Measurements from ENCODE around the gene KRT32.
"Not testable (repeated sequence)": the region's sequence is repeated elsewhere in the genome, so short reads cannot be mapped to it uniquely, and the experiment has no call there.

KRT32 gene

DNA sequence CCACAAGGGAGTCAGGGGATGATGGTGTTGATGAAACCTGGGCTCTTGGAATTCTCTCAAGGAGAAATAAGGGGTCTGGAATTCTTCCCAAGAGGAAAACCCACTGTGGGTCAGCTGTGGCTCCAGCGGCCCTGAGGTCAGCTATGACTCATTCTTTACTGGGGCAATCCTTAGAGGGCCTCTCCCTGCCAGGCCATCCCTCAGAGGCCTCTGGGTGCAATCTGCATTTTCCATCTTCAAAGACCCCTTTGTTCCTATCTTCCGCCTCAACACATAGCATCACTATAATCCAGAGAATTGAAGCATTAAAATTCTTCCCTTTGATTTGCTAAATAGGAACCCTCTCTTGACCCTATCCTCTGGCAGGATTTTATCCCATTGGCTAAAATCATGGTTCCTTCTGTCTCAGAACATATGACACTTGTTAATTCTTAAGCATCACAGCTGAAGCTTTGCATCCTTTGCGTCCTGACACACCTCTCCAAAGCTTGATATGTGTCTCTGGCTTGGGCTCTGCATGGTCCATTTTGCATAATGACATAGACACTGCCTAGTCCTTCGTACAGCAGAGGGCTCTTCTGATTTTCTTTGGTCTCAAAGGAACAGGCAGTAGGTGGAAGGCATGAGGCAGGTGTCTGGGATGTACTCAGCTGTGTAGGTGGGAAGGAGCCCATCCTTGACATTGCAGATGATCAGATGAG is 38.4 kb downstream of the KRT32 start:
- no peak overlapping the region for H2AFZ ChIP-seq (ENCODE audit: low read length)
- no peak overlapping the region for H3K27ac ChIP-seq (replicated peaks; ENCODE audit: low read length)

DNA sequence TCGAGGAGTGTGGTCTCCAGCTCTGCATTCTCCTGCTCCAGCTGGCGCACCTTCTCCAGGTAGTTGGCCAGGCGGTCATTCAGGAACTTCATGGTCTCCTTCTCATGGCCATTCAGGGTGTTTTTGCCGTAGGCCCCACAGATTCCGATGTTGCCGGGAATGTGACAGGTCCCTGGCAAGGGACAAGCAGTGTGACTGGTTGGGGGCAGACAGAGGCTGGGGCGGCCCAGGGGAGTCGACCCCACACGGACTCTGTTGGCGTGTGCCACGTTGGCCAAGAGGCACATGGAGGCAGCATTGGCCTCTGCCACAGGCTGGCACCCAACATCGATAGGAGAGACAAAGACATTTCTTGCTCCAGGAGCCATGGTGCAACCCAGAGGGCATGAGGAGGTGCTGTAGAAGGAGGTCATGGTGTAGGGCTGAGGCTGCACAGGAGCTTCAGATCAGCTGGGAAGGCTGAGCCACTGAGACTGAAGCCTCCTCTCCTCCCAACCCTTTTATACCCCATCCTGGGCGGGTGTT is 43.0 kb downstream of the KRT32 start, which contains the start of gene KRT37:
Gene KRT37 (minus strand): TSS at position 475 of the 525 bp plus-strand sequence. CDS start 62 bp downstream, at position 413.
- no peak within 1 kb of the TSS for H2BK12ac ChIP-seq (ENCODE audit: low read length)
- peak within 1 kb of the TSS; percentile 32 for H3K18ac ChIP-seq (ENCODE audit: low read length)
- no peak within 1 kb of the TSS for H3K14ac ChIP-seq (ENCODE audit: low read length)

More for the DNA sequence above, 38.4 kb downstream of the KRT32 start:
- no peak overlapping the region for H2BK15ac ChIP-seq (ENCODE audit: low read length)
- no peak overlapping the region for H3K4me2 ChIP-seq (ENCODE audit: insufficient read depth, low read length, poor library complexity, severe bottlenecking)
- DNase-seq (ENCODE audit: low spot score), result no peak
- no peak overlapping the region for H3K4me3 ChIP-seq (ENCODE audit: low read length in 2 of 2)
- no CpG with 5 or more reads among the region's 4 CpGs for WGBS, 2 donors (ENCODE audit: extremely low coverage in 2 of 2, insufficient read length in 2 of 2, insufficient replicate concordance in 1 of 2)
- H3K36me3 ChIP-seq (replicated peaks in 1 of 2; ENCODE audit: control insufficient read depth in 2 of 2, insufficient read depth in 2 of 2, low read length in 2 of 2), result no peaks in the 10 kb centered on the region
- peaks cover 0 to 1% of the 10 kb centered on the region in 2 donors for H3K4me1 ChIP-seq (ENCODE audit: control insufficient read depth in 2 of 2, insufficient read depth in 1 of 2, low read depth in 1 of 2, low read length in 2 of 2)
- H2BK120ac ChIP-seq (ENCODE audit: low read depth, low read length), result no peak overlapping the region
- no peak overlapping the region for H2BK5ac ChIP-seq (ENCODE audit: low read length)
- H3K4ac ChIP-seq (ENCODE audit: low read length), result no peak overlapping the region
- no peak overlapping the region for H3K23ac ChIP-seq (ENCODE audit: low read depth, low read length, poor library complexity)
- H3K14ac ChIP-seq (ENCODE audit: low read length), result no peak overlapping the region
- no peaks in the 10 kb centered on the region for H3K9me3 ChIP-seq (replicated peaks in 1 of 2; ENCODE audit: control insufficient read depth in 2 of 2, insufficient read depth in 1 of 2, low read depth in 1 of 2, low read length in 2 of 2)
- no peaks in the 10 kb centered on the region for H3K79me1 ChIP-seq (ENCODE audit: low read depth, low read length)
- H2AK5ac ChIP-seq (ENCODE audit: low read depth, low read length), result peak overlapping the region; percentile 14
- H3K9ac ChIP-seq (ENCODE audit: low read depth, low read length, poor library complexity), result no peak overlapping the region
- no peak overlapping the region for H3K18ac ChIP-seq (ENCODE audit: low read length)
- no peak overlapping the region for H4K91ac ChIP-seq (ENCODE audit: low read depth, low read length, poor library complexity)
- H2BK12ac ChIP-seq (ENCODE audit: low read length), result no peak overlapping the region
- no peak overlapping the region for H4K8ac ChIP-seq (ENCODE audit: low read depth, low read length)
- peaks cover 0 to 2% (median 0%) of the 10 kb centered on the region in 3 experiments for H3K27me3 ChIP-seq (ENCODE audit: control insufficient read depth in 3 of 3, insufficient read depth in 3 of 3, low read depth in 1 of 3, low read length in 3 of 3)

DNA sequence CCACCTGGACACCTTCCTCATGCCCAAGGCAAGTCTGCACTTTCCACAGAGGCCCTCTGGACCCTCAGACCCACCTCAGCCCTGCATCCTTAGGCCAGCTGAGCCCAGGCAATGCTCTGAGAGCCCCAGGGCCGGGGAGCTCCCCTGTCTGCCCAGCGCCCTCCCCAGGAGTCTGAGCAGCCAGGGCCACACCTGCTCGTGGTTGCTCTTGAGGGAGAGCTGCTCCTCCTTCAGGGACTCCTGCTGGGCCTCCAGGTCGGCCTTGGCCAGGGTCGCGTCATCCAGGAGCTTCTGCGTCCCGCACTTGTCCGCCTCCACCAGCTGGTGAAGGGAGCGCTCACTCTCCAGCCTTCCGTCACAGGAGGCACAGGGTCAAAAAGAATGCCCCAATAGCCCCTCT is 44.6 kb downstream of the KRT32 start:
- DNase-seq (ENCODE audit: low spot score); H3K4me2 ChIP-seq (ENCODE audit: insufficient read depth, low read length, poor library complexity, severe bottlenecking); H2BK120ac ChIP-seq (ENCODE audit: low read depth, low read length); H2AFZ ChIP-seq (ENCODE audit: low read length); H3K79me1 ChIP-seq (ENCODE audit: low read depth, low read length); H3K9me3 ChIP-seq (replicated peaks in 1 of 2; ENCODE audit: control insufficient read depth in 2 of 2, insufficient read depth in 1 of 2, low read depth in 1 of 2, low read length in 2 of 2); H4K91ac ChIP-seq (ENCODE audit: low read depth, low read length, poor library complexity); H3K27me3 ChIP-seq (ENCODE audit: control insufficient read depth in 3 of 3, insufficient read depth in 3 of 3, low read depth in 1 of 3, low read length in 3 of 3); H2BK5ac ChIP-seq (ENCODE audit: low read length); H4K8ac ChIP-seq (ENCODE audit: low read depth, low read length); H3K4ac ChIP-seq (ENCODE audit: low read length); H3K4me1 ChIP-seq (ENCODE audit: control insufficient read depth in 2 of 2, insufficient read depth in 1 of 2, low read depth in 1 of 2, low read length in 2 of 2); H3K4me3 ChIP-seq (ENCODE audit: low read length in 2 of 2); H3K23ac ChIP-seq (ENCODE audit: low read depth, low read length, poor library complexity); H3K36me3 ChIP-seq (replicated peaks in 1 of 2; ENCODE audit: control insufficient read depth in 2 of 2, insufficient read depth in 2 of 2, low read length in 2 of 2); H2BK12ac ChIP-seq (ENCODE audit: low read length); H3K14ac ChIP-seq (ENCODE audit: low read length); H3K27ac ChIP-seq (replicated peaks; ENCODE audit: low read length); H2AK5ac ChIP-seq (ENCODE audit: low read depth, low read length); H3K18ac ChIP-seq (ENCODE audit: low read length); H2BK15ac ChIP-seq (ENCODE audit: low read length); H3K9ac ChIP-seq (ENCODE audit: low read depth, low read length, poor library complexity): not testable (repeated sequence)
- no CpG with 5 or more reads among the region's 11 CpGs for WGBS, 2 donors (ENCODE audit: extremely low coverage in 2 of 2, insufficient read length in 2 of 2, insufficient replicate concordance in 1 of 2)

More for the DNA sequence above, 43.0 kb downstream of the KRT32 start, which contains the start of gene KRT37:
- Histone ChIP-seq H2BK120ac (ENCODE audit: low read depth, low read length) (no peak within 1 kb of the TSS), H3K4me2 (ENCODE audit: insufficient read depth, low read length, poor library complexity, severe bottlenecking) (no peak within 1 kb of the TSS), H3K4me1 (ENCODE audit: control insufficient read depth in 2 of 2, insufficient read depth in 1 of 2, low read depth in 1 of 2, low read length in 2 of 2) (peaks cover 0 to 1% of the 10 kb centered on the region in 2 donors), H2AFZ (ENCODE audit: low read length) (no peak within 1 kb of the TSS), H3K9me3 (replicated peaks in 1 of 2; ENCODE audit: control insufficient read depth in 2 of 2, insufficient read depth in 1 of 2, low read depth in 1 of 2, low read length in 2 of 2) (no peaks in the 10 kb centered on the region), H3K79me1 (ENCODE audit: low read depth, low read length) (no peaks in the 10 kb centered on the region), H3K27ac (replicated peaks; ENCODE audit: low read length) (no peak within 1 kb of the TSS), H3K36me3 (replicated peaks in 1 of 2; ENCODE audit: control insufficient read depth in 2 of 2, insufficient read depth in 2 of 2, low read length in 2 of 2) (no peaks in the 10 kb centered on the region), H4K8ac (ENCODE audit: low read depth, low read length) (no peak within 1 kb of the TSS), H2AK5ac (ENCODE audit: low read depth, low read length) (peak within 1 kb of the TSS; percentile 65), H4K91ac (ENCODE audit: low read depth, low read length, poor library complexity) (no peak within 1 kb of the TSS), H3K23ac (ENCODE audit: low read depth, low read length, poor library complexity) (no peak within 1 kb of the TSS), H2BK5ac (ENCODE audit: low read length) (peak within 1 kb of the TSS; percentile 31), H3K4me3 (ENCODE audit: low read length in 2 of 2) (no peak within 1 kb of the TSS), H3K4ac (ENCODE audit: low read length) (no peak within 1 kb of the TSS), H3K9ac (ENCODE audit: low read depth, low read length, poor library complexity) (no peak within 1 kb of the TSS), H3K27me3 (ENCODE audit: control insufficient read depth in 3 of 3, insufficient read depth in 3 of 3, low read depth in 1 of 3, low read length in 3 of 3) (peaks cover 0 to 5% (median 0%) of the 10 kb centered on the region in 3 experiments), H2BK15ac (ENCODE audit: low read length) (no peak within 1 kb of the TSS)
- no CpG with 5 or more reads among the region's 13 CpGs for WGBS, 2 donors (ENCODE audit: extremely low coverage in 2 of 2, insufficient read length in 2 of 2, insufficient replicate concordance in 1 of 2)
- no peak for DNase-seq (ENCODE audit: low spot score)

DNA sequence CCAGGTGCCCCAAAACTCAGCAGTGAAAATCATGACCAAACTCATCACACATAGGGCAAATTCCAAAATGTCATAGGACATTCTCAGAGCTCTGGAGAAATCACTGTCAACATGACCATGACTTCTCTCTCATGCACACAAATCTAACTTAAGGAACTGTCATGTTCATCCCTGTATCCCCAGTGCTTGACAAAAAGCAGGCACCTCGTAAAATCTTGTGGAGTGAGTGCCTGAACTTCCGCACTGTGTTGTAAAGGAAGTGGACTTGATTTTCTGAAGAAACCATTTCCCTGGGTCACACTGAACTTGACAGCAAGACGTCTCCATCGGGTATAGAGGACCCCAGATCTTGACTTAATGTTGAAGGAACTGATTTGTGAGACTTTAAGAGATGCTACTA is 45.6 kb downstream of the KRT32 start:
- Histone ChIP-seq H3K27ac (replicated peaks; ENCODE audit: low read length) (no peak overlapping the region), H4K91ac (ENCODE audit: low read depth, low read length, poor library complexity) (no peak overlapping the region), H3K4me2 (ENCODE audit: insufficient read depth, low read length, poor library complexity, severe bottlenecking) (no peak overlapping the region)

More for the DNA sequence above, 45.6 kb downstream of the KRT32 start:
- no peak overlapping the region for H2BK5ac ChIP-seq (ENCODE audit: low read length)
- H3K4ac ChIP-seq (ENCODE audit: low read length), result no peak overlapping the region
- H2BK12ac ChIP-seq (ENCODE audit: low read length), result no peak overlapping the region
- no peak overlapping the region for H3K14ac ChIP-seq (ENCODE audit: low read length)
- no peaks in the 10 kb centered on the region for H3K9me3 ChIP-seq (replicated peaks in 1 of 2; ENCODE audit: control insufficient read depth in 2 of 2, insufficient read depth in 1 of 2, low read depth in 1 of 2, low read length in 2 of 2)
- DNase-seq (ENCODE audit: low spot score), result no peak
- no peak overlapping the region for H3K23ac ChIP-seq (ENCODE audit: low read depth, low read length, poor library complexity)
- no peak overlapping the region for H3K4me3 ChIP-seq (ENCODE audit: low read length in 2 of 2)
- no peaks in the 10 kb centered on the region for H3K79me1 ChIP-seq (ENCODE audit: low read depth, low read length)
- no peak overlapping the region for H2AK5ac ChIP-seq (ENCODE audit: low read depth, low read length)
- H2BK15ac ChIP-seq (ENCODE audit: low read length), result no peak overlapping the region
- H3K27me3 ChIP-seq (ENCODE audit: control insufficient read depth in 3 of 3, insufficient read depth in 3 of 3, low read depth in 1 of 3, low read length in 3 of 3), result peaks cover 0 to 5% (median 0%) of the 10 kb centered on the region in 3 experiments
- H2BK120ac ChIP-seq (ENCODE audit: low read depth, low read length), result no peak overlapping the region
- H3K4me1 ChIP-seq (ENCODE audit: control insufficient read depth in 2 of 2, insufficient read depth in 1 of 2, low read depth in 1 of 2, low read length in 2 of 2), result no peaks in the 10 kb centered on the region
- H4K8ac ChIP-seq (ENCODE audit: low read depth, low read length), result no peak overlapping the region
- no peaks in the 10 kb centered on the region for H3K36me3 ChIP-seq (replicated peaks in 1 of 2; ENCODE audit: control insufficient read depth in 2 of 2, insufficient read depth in 2 of 2, low read length in 2 of 2)
- no peak overlapping the region for H3K18ac ChIP-seq (ENCODE audit: low read length)
- H3K9ac ChIP-seq (ENCODE audit: low read depth, low read length, poor library complexity), result no peak overlapping the region
- no peak overlapping the region for H2AFZ ChIP-seq (ENCODE audit: low read length)
- WGBS, 2 donors (ENCODE audit: extremely low coverage in 2 of 2, insufficient read length in 2 of 2, insufficient replicate concordance in 1 of 2), result no CpG with 5 or more reads among the region's 4 CpGs
